SU-DHL-6 (cell line): ENCODE measurements around the gene ZNHIT2.

ENCODE experiments used
- H2AFZ ChIP-seq: fragments of 200-600 bp; sonication (generic); 2 replicates; pipeline ENCODE4 v1.6.1; 2014; ENCODE audit warnings: low read depth, mild to moderate bottlenecking, moderate library complexity, mixed read lengths, antibody characterized with exemption, low read length; ENCODE audit not compliant: severe bottlenecking
- H3F3A ChIP-seq: fragments of 200-600 bp; shearing (Covaris generic); 2 replicates; pipeline ENCODE4 v1.6.0; 2016; ENCODE audit warnings: antibody characterized with exemption, mild to moderate bottlenecking; ENCODE audit not compliant: insufficient read depth
- H3K27ac ChIP-seq: fragments of 200-600 bp; sonication (generic); 2 replicates; pipeline ENCODE4 v1.5.1; 2016; ENCODE audit warnings: low read depth, mild to moderate bottlenecking, low read length, moderate library complexity, mixed read lengths
- H3K27me3 ChIP-seq: fragments of 200-600 bp; sonication (generic), shearing (Covaris generic); 2 replicates; pipeline ENCODE4 v1.6.0; 2014; ENCODE audit warnings: mild to moderate bottlenecking, low read length
- H3K36me3 ChIP-seq: fragments of 200-600 bp; sonication (generic); 2 replicates; pipeline ENCODE4 v1.6.1; 2014; ENCODE audit warnings: mild to moderate bottlenecking, low read length, mixed read lengths
- H3K4me2 ChIP-seq: fragments of 300-600, 200-600 bp; shearing (Covaris generic), sonication (generic); 2 replicates; pipeline ENCODE4 v1.6.0; 2014; ENCODE audit warnings: low read length, low read depth, mild to moderate bottlenecking; ENCODE audit not compliant: poor library complexity, severe bottlenecking
- H3K4me3 ChIP-seq: fragments of 200-600 bp; sonication (generic); 2 replicates; pipeline ENCODE4 v1.5.1; 2014; ENCODE audit warnings: antibody characterized with exemption, low read length, mild to moderate bottlenecking, mixed read lengths; ENCODE audit not compliant: insufficient read depth, poor library complexity, severe bottlenecking
- H3K79me2 ChIP-seq: fragments of 200-600 bp; sonication (generic); 2 replicates; pipeline ENCODE4 v1.6.1; 2014; ENCODE audit warnings: mild to moderate bottlenecking, low read length, moderate library complexity; ENCODE audit not compliant: insufficient read depth
- H3K9ac ChIP-seq: fragments of 200-600 bp; sonication (generic); 2 replicates; pipeline ENCODE4 v1.7.0; 2014; ENCODE audit warnings: mild to moderate bottlenecking, low read length
- H3K9me2 ChIP-seq: fragments of 200-600 bp; sonication (generic); replicated peaks from 2 replicates; pipeline ENCODE4 v1.6.1; 2014; ENCODE audit warnings: low read length; ENCODE audit not compliant: insufficient read depth
- H3K9me3 ChIP-seq: fragments of 200-600 bp; sonication (generic); 2 replicates; pipeline ENCODE4 v1.6.1; 2014; ENCODE audit warnings: low read length, mixed read lengths; ENCODE audit not compliant: insufficient read depth
- H4K20me1 ChIP-seq: fragments of 200-600 bp; sonication (generic); 2 replicates; pipeline ENCODE4 v1.6.1; 2014; ENCODE audit warnings: low read depth, mild to moderate bottlenecking, antibody characterized with exemption, low read length, moderate library complexity, mixed read lengths
- EZH2phosphoT487 ChIP-seq: fragments of 200-600 bp; sonication (generic), shearing (Covaris generic); conservative IDR thresholded peaks from 2 replicates; pipeline ENCODE4 v1.6.1; 2018; ENCODE audit warnings: mild to moderate bottlenecking, antibody characterized with exemption, low read length, moderate library complexity, mixed read lengths
- TF ChIP-seq, protein P1 (sequence below): fragments of 200-600 bp; sonication (generic); IDR thresholded peaks from one replicate; pipeline ENCODE4 v1.5.1; 2017; ENCODE audit warnings: antibody characterized with exemption, mild to moderate bottlenecking, low read length, moderate library complexity; ENCODE audit not compliant: insufficient read depth, poor library complexity, severe bottlenecking

Gene ZNHIT2

GRCh38 chr11:65134240-65134951, 16.9 kb upstream of the ZNHIT2 start, which contains the start of gene SYVN1:
Gene SYVN1 (minus strand): TSS chr11:65134519. CDS start chr11:65133601, 918 bp downstream.
- peak within 1 kb of the TSS; percentile 96 for H3K4me3 ChIP-seq
- H3K9me3 ChIP-seq: no peaks in the 10 kb centered on the region
- H3K79me2 ChIP-seq: peaks cover 25% of the 10 kb centered on the region
- no peaks in the 10 kb centered on the region for H4K20me1 ChIP-seq
- H3K9me2 ChIP-seq: no peaks in the 10 kb centered on the region
- H3F3A ChIP-seq: peaks cover 36% of the 10 kb centered on the region
- peaks cover 17% of the 10 kb centered on the region; the same call in 1 of the 2 replicates for H3K36me3 ChIP-seq
- no peak for TF ChIP-seq EZH2phosphoT487
- TF ChIP-seq, protein P1, sequence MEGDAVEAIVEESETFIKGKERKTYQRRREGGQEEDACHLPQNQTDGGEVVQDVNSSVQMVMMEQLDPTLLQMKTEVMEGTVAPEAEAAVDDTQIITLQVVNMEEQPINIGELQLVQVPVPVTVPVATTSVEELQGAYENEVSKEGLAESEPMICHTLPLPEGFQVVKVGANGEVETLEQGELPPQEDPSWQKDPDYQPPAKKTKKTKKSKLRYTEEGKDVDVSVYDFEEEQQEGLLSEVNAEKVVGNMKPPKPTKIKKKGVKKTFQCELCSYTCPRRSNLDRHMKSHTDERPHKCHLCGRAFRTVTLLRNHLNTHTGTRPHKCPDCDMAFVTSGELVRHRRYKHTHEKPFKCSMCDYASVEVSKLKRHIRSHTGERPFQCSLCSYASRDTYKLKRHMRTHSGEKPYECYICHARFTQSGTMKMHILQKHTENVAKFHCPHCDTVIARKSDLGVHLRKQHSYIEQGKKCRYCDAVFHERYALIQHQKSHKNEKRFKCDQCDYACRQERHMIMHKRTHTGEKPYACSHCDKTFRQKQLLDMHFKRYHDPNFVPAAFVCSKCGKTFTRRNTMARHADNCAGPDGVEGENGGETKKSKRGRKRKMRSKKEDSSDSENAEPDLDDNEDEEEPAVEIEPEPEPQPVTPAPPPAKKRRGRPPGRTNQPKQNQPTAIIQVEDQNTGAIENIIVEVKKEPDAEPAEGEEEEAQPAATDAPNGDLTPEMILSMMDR: no peak
- peak within 1 kb of the TSS; percentile 99 for H3K4me2 ChIP-seq
- peak within 1 kb of the TSS; percentile 97 for H3K9ac ChIP-seq
- no peaks in the 10 kb centered on the region for H3K27me3 ChIP-seq
- peak within 1 kb of the TSS; percentile 100 for H3K27ac ChIP-seq
- H2AFZ ChIP-seq: peak within 1 kb of the TSS; percentile 93

- H3F3A ChIP-seq: peaks cover 43% of the 10 kb centered on the region
- H3K27me3 ChIP-seq: no peaks in the 10 kb centered on the region
- no peak overlapping the region for H2AFZ ChIP-seq
- H3K9ac ChIP-seq: peak overlapping the region; percentile 97
- peaks cover 25% of the 10 kb centered on the region for H3K79me2 ChIP-seq
- no peaks in the 10 kb centered on the region for H4K20me1 ChIP-seq
- peak overlapping the region; percentile 100 for H3K27ac ChIP-seq
- peak overlapping the region; percentile 99 for H3K4me2 ChIP-seq
- peaks cover 22% of the 10 kb centered on the region; the same call in 1 of the 2 replicates for H3K36me3 ChIP-seq
- no peaks in the 10 kb centered on the region for H3K9me2 ChIP-seq
- no peak for TF ChIP-seq EZH2phosphoT487
- TF ChIP-seq, protein P1: no peak
- peak overlapping the region; percentile 96 for H3K4me3 ChIP-seq
- H3K9me3 ChIP-seq: no peaks in the 10 kb centered on the region
Measured at GRCh38 chr11:65133724-65134123, 16.2 kb upstream of the ZNHIT2 start.

GRCh38 chr11:65132988-65133700, 15.6 kb upstream of the ZNHIT2 start:
- Histone ChIP-seq H3K27ac (peak overlapping the region; percentile 100), H3K9me2 (no peaks in the 10 kb centered on the region), H3K4me3 (peak overlapping the region; percentile 96), H3K36me3 (peaks cover 22% of the 10 kb centered on the region; the same call in 1 of the 2 replicates), H3K9ac (peak overlapping the region; percentile 97), H3K9me3 (no peaks in the 10 kb centered on the region), H3K4me2 (peak overlapping the region; percentile 99), H2AFZ (no peak overlapping the region), H4K20me1 (no peaks in the 10 kb centered on the region), H3K27me3 (no peaks in the 10 kb centered on the region), H3K79me2 (peaks cover 25% of the 10 kb centered on the region), H3F3A (peaks cover 47% of the 10 kb centered on the region)
- no peak for TF ChIP-seq EZH2phosphoT487
- TF ChIP-seq, protein P1: no peak
